Right atrium auricular region (tissue), 2 donors: ENCODE results near the gene PLCH1. TPM values are rescaled to one million over a fixed set of nuclear protein-coding genes. Genes with fewer than 3 reads are reported as not detected.

Experiments used
- DNase-seq: peaks from one replicate; pipeline ENCODE4 v3.0.0-alpha.2; 2019; ENCODE audit warnings: low spot score
- H3K27ac ChIP-seq, 2 donors: fragments of 200-600 bp; sonication (generic); 1 replicate in 1 of 2; 2 replicates in 1 of 2; pipeline ENCODE4 v1.5.1; 2016 to 2019
- H3K27me3 ChIP-seq, 2 donors: fragments of 200-600 bp; sonication (generic); one replicate each; pipeline versions ENCODE4 v1.5.1 to v1.6.0; 2017 to 2019
- H3K36me3 ChIP-seq: fragments of 200-600 bp; sonication (generic); one replicate; pipeline ENCODE4 v1.5.1; 2016
- H3K4me1 ChIP-seq, 2 donors: fragments of 200-600 bp; sonication (generic); one replicate each; pipeline versions ENCODE4 v1.5.1 to v1.6.0; 2017 to 2019
- H3K4me3 ChIP-seq, 2 donors: fragments of 200-600 bp; sonication (generic); 1 replicate in 1 of 2; 2 replicates in 1 of 2; pipeline ENCODE4 v1.5.1; 2017 to 2019; ENCODE audit warnings: mild to moderate bottlenecking in 1 of 2, moderate library complexity in 1 of 2
- H3K9me3 ChIP-seq, 2 donors: fragments of 200-600 bp; sonication (generic); one replicate each; pipeline ENCODE4 v1.5.1; 2019
- total RNA-seq, 2 donors: library from RNA; depleted of rRNA; stranded (reverse); fragments of >200 nt; gene quantifications; one replicate each; pipeline ENCODE4 v1.1.0, GENCODE V29; 2016
- TF ChIP-seq, protein P1 (sequence below), 2 donors: fragments of 200-600 bp; sonication (generic); IDR thresholded peaks; one replicate each; pipeline ENCODE4 v1.5.1; 2019; ENCODE audit warnings: antibody characterized with exemption in 2 of 2

PLCH1 gene
- total RNA-seq, 2 donors from 2014 or later, result 1.4 to 1.5 TPM

DNA sequence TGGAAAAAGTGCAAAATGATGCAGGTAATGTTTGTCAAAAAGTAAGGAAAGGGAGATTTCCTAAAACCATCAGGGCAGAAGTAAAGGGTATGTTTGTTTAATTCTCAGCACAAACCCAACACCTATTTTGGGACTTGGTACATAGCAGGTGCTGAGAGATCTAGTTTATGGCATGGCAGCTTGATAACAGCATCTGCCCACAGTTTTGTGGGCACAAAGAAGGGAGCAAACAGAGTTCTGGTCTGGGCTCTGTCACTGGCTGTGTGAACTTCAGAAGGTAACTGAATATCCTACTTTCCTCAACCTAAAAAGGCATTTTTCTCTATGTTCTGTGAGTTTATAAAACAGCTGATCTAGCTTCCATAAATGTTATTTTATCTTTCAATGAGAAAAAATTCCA, 141.6 kb downstream of the PLCH1 start:
- H3K27ac ChIP-seq, result no peak overlapping the region
- DNase-seq, result no peak
- TF ChIP-seq, protein P1, sequence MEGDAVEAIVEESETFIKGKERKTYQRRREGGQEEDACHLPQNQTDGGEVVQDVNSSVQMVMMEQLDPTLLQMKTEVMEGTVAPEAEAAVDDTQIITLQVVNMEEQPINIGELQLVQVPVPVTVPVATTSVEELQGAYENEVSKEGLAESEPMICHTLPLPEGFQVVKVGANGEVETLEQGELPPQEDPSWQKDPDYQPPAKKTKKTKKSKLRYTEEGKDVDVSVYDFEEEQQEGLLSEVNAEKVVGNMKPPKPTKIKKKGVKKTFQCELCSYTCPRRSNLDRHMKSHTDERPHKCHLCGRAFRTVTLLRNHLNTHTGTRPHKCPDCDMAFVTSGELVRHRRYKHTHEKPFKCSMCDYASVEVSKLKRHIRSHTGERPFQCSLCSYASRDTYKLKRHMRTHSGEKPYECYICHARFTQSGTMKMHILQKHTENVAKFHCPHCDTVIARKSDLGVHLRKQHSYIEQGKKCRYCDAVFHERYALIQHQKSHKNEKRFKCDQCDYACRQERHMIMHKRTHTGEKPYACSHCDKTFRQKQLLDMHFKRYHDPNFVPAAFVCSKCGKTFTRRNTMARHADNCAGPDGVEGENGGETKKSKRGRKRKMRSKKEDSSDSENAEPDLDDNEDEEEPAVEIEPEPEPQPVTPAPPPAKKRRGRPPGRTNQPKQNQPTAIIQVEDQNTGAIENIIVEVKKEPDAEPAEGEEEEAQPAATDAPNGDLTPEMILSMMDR (IDR thresholded peaks at IDR 0.05), result no peak

DNA sequence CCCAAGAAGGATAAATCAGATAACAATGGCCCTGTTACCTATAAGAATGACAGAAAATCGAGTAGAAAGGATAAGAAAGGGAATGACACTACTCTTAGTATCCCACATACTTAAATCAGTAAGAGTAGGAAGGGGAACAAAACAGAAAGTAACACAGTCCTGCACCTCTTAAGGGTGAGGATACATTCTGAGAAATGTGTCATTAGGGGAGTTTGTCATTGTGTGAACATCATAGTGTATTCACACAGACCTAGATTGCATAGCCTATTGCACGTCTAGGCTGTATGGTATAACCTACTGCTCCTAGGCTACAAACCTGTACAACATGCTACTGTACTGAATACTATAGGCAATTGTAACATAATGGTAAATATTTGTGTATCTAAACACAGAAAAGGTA, 142.6 kb downstream of the PLCH1 start:
- no peaks in the 10 kb centered on the region for H3K27me3 ChIP-seq
- no peaks in the 10 kb centered on the region for H3K36me3 ChIP-seq
- no peak overlapping the region for H3K4me3 ChIP-seq
- no peaks in the 10 kb centered on the region for H3K9me3 ChIP-seq
- H3K27ac ChIP-seq, result no peak overlapping the region
- TF ChIP-seq, protein P1 (IDR thresholded peaks at IDR 0.05), result no peak
- DNase-seq, result no peak
- no peaks in the 10 kb centered on the region for H3K4me1 ChIP-seq

More for the DNA sequence above, 141.6 kb downstream of the PLCH1 start:
- no peak overlapping the region for H3K4me3 ChIP-seq
- H3K27me3 ChIP-seq, result no peaks in the 10 kb centered on the region
- no peaks in the 10 kb centered on the region for H3K36me3 ChIP-seq
- no peaks in the 10 kb centered on the region for H3K4me1 ChIP-seq
- no peaks in the 10 kb centered on the region for H3K9me3 ChIP-seq

DNA sequence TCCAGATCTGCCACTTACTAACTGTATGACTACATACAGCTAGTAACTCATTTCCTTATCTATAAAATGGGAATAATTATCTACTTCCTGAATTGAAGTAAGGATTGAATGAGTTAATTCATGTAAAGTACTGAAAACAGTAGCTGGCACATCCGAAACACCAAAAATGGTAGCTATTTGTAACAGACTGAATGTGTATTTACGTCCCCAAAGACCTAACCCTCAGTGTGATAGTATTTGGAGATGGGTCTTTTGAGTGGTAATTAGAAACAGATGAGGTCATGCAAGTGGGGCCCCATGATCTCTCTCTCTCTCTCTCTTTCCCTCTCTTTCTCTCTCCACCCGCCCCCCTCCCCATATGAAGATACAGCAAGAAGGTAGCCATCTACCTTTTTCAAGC, 146.2 kb downstream of the PLCH1 start:
- Histone ChIP-seq H3K27me3 (no peaks in the 10 kb centered on the region), H3K36me3 (no peaks in the 10 kb centered on the region), H3K4me1 (no peaks in the 10 kb centered on the region), H3K27ac (no peak overlapping the region), H3K4me3 (no peak overlapping the region), H3K9me3 (no peaks in the 10 kb centered on the region)
- TF ChIP-seq, protein P1 (IDR thresholded peaks at IDR 0.05), result no peak
- DNase-seq, result no peak

DNA sequence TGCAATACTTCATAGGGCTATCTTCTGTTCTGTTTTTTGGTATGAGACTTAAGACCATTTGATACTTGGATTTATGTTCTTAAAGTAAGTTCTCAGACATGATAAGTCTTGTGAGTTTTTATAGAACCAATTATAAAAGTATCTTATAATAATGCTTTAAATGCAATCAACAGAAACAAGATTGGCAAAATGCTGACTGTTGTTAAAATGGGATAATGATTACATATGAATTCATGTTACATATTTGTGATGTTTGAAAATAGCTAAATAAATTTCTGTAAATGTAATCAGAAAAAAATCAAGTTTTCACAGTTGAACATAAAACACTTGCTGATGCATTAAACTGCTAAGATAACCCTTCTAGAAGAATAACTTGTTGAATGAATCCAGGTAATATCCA, 148.3 kb downstream of the PLCH1 start:
- TF ChIP-seq, protein P1 (IDR thresholded peaks at IDR 0.05), result no peak
- DNase-seq, result no peak

DNA sequence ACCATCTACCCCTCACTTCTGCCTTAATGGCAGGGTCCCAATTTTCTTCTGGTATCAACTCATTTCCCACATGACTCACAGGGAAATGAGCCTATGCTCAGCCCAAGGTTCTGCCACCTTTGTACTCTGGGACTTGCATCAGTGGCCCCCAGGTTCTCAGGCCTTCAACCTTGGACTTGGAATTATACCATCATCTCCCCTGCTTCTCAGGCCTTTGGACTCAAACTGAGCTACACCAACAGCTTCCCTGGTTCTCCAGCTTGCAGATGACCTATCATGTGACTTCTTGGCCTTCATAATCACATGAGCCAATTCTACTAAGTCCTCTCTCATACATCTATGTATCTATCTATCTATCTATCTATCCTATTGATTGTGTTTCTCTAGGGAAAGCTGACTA, 149.5 kb downstream of the PLCH1 start:
- H3K27ac ChIP-seq, result no peak overlapping the region
- no peak for DNase-seq
- H3K9me3 ChIP-seq, result no peaks in the 10 kb centered on the region
- H3K4me1 ChIP-seq, result no peaks in the 10 kb centered on the region
- no peaks in the 10 kb centered on the region for H3K27me3 ChIP-seq
- TF ChIP-seq, protein P1 (IDR thresholded peaks at IDR 0.05), result no peak
- H3K36me3 ChIP-seq, result no peaks in the 10 kb centered on the region
- H3K4me3 ChIP-seq, result no peak overlapping the region

More for the DNA sequence above, 148.3 kb downstream of the PLCH1 start:
- H3K27me3 ChIP-seq, result no peaks in the 10 kb centered on the region
- no peaks in the 10 kb centered on the region for H3K9me3 ChIP-seq
- H3K4me3 ChIP-seq, result no peak overlapping the region
- H3K36me3 ChIP-seq, result no peaks in the 10 kb centered on the region
- no peak overlapping the region for H3K27ac ChIP-seq
- H3K4me1 ChIP-seq, result no peaks in the 10 kb centered on the region

DNA sequence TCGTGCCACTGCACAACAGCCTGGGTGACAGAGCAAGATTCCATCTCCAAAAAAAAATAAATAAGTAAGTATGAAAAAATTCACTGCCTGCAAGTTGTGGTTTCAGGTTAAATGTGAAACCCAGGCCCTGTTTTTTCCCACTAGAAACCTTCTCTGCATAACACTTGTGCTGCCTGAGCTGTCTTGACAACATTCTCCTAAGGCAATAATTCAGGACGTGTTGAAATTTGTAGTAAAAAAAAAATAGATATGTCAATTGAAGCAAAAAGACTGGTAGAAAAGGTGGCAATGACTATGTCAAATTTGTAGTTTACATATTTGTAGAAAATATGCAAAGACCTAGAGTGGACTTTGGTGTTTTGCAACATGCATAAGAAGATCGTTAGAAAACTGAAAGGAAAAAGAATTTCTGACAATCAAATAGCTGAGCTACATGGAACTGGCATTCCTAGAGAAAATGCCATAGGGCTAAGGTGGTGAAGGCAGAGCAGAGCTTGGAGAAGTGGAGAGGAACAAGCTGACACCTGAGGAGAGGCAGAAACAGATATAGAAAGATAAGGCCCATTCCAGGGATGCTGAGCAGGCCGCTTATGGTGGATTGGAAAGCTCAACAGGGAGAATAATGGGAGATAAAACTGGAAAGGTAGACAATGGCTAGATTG, 150.2 kb downstream of the PLCH1 start:
- Histone ChIP-seq H3K9me3 (no peaks in the 10 kb centered on the region), H3K36me3 (no peaks in the 10 kb centered on the region), H3K4me3 (no peak overlapping the region), H3K4me1 (no peaks in the 10 kb centered on the region), H3K27me3 (no peaks in the 10 kb centered on the region), H3K27ac (no peak overlapping the region)
- TF ChIP-seq, protein P1 (IDR thresholded peaks at IDR 0.05), result no peak
- DNase-seq, result no peak
